AG08395 (cell line): ENCODE measurements around the gene ALPK3.
A peak's percentile ranks its signal among the peaks of the same experiment; 100 is the strongest.

Experiments
- DNase-seq: peaks from one replicate; pipeline ENCODE4 v3.0.0; 2012; ENCODE audit warnings: mixed read lengths, low spot score

ALPK3 gene

GRCh38 chr15:84824260-84825007 lies 7.3 kb downstream of the ALPK3 start:
- DNase-seq: peak; percentile 48

GRCh38 chr15:84826369-84826823 lies 9.2 kb downstream of the ALPK3 start:
- peak; percentile 63 for DNase-seq

DNA sequence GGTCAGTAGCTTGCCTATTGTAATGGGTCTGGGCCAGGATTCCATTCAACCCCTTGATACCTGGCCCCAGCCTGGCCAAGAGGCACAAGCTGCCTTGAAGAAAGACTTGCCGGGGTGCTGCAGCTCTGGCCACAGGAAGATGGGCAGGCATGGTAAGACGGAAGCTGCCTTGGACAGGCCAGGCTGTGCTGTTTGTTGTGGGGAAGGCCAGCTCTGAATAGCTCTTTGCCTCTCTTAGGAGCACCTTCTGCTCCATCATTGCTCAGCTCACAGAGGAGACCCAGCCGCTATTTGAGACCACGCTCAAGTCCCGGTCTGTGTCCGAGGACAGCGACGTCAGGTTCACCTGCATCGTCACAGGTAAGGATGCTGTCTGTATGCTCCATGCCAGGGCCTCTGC lies 10.1 kb downstream of the ALPK3 start:
- DNase-seq: no peak

DNA sequence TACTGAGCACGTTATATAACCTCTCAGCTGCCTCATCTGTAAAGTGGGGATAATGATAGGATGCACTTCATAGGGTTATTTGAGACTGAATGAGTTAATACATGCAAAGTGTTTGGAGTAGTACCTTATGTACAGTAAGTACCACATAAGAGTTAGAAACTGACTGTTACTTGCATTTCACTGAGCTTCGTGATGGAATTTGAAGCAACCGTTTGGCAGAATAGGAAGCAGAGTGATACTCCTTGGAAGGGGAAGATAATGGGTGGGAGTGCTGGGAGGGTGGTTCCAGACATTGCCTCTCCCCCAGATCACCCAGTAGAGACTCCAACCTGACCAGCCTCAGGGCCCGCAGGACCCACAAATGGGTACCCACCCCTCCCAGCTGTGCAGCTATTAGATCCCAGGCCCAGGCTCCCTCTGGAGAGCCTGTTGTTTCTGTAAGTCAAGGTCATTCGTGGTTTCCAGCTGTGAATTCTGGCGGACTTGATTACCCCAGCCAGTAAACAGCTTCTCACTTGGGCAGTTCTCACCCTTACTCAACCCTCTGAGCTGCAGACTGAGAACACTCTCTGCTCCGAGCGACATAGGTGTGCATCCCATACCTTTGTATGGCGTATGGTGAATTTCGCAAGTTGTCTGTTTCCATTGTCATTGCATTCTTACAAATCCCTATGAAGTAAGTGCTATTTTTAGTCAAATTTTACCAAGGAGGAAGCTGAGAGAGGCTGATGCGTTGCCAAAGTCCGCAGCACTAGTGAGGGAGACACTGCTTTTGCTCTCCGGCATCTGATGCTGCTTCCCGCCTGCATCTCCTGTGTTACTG lies 11.1 kb downstream of the ALPK3 start:
- DNase-seq: no peak

GRCh38 chr15:84829428-84829827 lies 12.3 kb downstream of the ALPK3 start:
- no peak for DNase-seq

- DNase-seq: no peak
Measured at GRCh38 chr15:84830036-84830435, 12.9 kb downstream of the ALPK3 start.

DNA sequence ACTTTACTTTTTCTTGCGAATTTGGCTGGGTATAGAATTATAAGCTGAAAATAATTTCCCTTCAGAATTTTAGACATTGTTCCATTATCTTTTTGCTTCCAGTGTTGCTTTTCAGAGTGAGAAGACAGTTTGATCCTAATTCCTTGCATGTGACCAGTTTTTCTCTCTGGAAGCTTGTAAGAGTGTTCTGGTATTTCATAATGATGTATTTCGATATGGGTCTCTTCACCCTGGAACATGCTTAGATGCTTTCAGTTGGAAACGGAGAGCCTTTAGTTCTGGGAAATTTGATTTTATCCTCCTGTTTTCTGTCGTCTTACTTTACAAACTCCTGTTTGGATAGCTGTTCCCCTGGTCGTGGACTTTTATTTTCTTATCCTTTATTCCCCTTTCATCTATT lies 13.9 kb downstream of the ALPK3 start:
- DNase-seq: no peak

- DNase-seq: no peak
Measured at GRCh38 chr15:84831613-84832012, 14.5 kb downstream of the ALPK3 start.

- DNase-seq: no peak
Measured at GRCh38 chr15:84832448-84833040, 15.4 kb downstream of the ALPK3 start.

DNA sequence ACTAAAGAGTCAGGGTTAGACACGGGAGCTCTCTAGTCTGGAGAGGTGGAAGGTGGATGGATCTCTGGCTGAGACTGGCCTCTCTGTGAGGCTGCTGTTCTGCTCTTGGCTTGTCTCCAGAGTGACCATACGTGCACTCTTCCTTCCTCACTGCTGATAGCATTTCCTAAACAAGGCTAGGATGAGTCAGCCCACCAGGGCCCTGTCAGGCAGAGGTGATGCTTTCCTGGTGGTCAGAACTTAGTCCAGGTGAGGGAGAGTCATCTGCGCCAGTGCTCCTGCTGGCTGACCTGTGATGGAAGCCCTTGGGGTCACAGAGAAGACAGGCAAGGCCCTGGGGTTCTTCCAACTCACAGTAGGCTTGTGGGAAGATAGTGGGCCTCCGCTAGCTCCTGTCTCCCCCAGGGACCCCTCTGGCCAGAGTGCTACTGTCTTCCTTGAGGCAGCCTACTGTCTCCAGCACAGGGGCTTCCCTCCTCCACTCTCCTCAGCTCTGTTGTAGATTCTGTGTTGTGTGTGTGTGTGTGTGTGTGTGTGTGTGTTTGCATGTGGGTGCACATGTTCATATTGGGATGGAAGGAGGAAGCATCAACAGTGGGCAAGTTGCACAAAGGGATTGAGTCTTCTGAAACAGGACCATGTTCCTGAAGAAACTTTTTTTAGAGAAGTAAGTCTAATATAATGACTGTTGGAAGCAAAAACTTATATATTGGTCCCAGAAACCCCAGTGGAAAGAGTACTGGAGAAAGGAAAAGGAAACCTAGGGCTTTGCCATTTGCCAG lies 16.5 kb downstream of the ALPK3 start:
- peak; percentile 38 for DNase-seq

DNA sequence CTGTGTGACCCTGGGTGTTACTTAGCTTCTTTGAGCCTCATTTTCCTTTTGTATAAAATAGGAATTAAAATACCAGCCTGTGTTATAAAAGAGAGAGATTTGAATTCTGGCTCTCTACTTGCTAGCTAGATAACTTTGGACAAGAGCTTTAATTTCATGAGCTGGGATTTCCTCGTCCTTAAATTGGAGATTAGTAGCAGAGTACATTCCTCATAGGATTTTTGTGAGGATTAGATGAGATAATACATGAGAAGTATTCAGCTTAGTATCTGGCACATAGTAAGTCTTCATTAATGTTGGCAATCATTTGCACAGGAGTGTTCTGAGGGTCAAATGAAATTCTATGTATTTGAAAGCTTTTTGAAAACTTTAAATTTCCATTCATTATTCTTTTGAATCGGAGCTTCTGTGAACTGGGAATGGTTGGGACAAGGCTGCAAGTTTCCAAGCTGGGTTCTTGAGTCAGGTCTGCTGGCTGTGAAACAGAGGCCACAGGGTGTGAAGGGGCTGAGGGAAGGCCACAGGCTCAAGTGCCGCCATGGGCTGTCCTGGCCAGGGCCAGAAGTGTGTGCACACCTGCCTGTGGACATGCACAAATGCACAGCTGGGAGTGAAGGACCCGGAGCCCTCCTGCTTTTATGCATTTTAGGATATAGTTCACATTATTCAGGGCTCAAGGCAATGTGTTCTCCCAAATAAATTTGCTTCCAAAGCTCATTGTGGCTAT lies 17.2 kb downstream of the ALPK3 start:
- DNase-seq: no peak

- DNase-seq: no peak
Measured at GRCh38 chr15:84834969-84835368, 17.8 kb downstream of the ALPK3 start.

- DNase-seq: no peak
Measured at GRCh38 chr15:84835661-84836337, 18.6 kb downstream of the ALPK3 start.

GRCh38 chr15:84836844-84837243 lies 19.7 kb downstream of the ALPK3 start:
- DNase-seq: no peak

DNA sequence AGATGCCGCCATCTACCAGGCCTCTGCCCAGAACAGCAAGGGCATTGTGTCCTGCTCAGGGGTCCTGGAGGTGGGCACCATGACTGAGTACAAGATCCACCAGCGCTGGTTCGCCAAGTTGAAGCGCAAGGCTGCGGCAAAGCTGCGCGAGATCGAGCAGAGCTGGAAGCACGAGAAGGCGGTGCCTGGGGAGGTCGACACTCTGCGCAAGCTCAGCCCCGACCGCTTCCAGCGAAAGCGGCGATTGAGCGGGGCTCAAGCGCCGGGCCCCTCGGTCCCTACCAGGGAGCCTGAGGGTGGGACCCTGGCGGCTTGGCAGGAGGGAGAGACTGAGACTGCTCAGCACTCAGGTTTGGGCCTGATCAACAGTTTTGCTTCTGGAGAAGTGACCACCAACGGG lies 22.6 kb downstream of the ALPK3 start:
- DNase-seq: no peak

DNA sequence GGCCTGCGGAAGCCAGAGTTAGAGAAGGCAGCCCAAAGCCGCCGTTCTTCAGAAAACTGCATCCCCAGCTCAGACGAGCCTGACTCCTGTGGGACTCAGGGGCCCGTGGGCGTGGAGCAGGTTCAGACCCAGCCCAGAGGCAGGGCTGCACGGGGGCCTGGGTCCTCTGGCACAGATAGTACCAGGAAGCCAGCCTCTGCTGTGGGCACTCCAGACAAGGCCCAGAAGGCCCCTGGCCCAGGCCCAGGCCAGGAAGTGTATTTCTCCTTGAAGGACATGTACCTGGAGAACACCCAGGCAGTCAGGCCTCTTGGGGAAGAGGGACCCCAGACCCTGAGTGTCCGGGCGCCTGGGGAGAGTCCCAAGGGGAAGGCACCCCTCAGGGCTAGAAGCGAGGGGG lies 23.1 kb downstream of the ALPK3 start:
- DNase-seq: no peak

DNA sequence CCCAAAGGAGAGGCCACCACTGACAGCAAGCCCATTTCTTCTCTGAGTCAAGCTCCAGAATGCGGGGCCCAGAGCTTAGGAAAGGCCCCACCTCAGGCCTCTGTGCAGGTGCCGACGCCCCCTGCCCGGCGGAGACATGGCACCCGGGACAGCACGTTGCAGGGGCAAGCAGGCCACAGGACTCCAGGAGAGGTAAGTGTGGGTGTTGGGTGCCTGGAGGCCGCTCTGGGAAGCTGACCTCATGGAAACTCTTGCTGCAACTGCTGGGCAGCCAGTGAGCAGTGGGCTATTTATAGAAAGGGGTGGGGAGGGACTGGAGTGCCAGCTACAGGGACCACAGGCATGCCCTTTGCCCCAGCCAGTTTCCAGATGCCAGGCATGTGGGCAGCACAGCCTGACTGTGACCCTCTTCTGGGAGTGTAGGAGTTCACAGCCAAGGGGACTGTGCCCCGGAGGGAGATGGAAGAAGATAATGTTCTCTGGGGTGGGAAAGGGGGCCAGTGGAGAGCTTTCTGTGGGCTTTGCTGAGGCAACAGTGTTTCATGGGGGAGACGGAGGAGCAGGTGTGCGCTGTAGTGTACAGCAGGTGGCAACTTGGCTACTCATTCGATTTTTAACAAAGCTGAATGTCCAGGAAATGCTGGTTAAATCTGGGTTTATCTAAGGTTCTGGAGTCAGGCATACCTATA lies 23.7 kb downstream of the ALPK3 start:
- peak; percentile 93 for DNase-seq

GRCh38 chr15:84842781-84843180 lies 25.6 kb downstream of the ALPK3 start:
- DNase-seq: no peak

DNA sequence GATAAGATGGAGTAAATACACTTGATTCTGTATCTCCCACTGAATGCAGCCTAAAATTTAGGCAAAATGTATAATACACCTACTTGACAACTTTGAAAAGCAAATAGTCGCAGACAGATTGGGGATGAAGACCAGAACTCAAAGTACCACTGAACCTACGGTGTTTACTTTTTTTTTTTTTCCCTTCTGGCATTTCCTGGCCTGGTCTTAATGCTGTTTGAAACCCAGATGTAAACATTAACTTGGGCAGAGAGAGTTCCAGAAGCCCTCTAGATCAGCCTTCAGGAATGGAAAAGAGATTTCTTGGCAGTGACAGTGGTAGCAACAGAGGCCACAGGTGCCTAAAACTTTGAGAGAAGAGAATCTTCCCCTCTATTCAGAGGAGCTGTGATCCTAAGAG lies 27.8 kb downstream of the ALPK3 start:
- DNase-seq: no peak

DNA sequence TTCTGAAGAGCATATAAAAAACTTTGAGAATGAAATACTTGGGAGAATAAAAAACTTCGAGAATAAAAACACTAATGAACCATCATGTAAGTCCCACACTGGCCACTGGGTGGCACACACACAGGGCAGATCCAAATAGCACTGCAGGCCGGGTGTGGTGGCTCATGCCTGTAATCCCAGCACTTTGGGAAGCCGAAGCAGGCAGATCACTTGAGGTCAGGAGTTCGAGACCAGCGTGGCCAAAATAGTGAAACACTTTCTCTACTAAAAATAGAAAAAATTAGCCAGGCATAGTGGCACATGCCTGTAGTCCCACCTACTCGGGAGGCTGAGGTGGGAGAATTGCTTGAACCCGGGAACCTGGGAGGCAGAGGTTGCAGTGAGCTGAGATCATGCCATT lies 28.5 kb downstream of the ALPK3 start:
- peak; percentile 48 for DNase-seq
